ENCODE measurements around the gene CCNG1.

DNA sequence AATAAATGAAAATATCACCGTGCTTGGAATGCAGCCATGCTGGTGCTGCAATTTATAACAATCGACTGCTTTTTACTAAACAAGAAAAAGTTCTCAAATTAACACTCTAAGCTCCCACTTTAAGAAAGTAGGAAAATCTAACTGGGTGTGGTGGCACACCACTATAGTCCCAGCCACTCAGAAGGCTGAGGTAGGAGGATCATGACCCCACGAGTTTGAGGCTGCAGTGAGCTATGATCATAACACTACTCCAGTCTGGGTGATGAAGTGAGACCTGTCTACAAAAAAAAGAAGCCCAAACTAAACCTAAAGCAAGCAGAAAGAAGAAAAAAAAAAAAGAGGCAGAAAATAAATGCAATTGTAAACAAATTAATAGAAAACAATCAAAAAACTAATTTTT, 10.5 kb downstream of the CCNG1 start:
- TF ChIP-seq CTCF (IDR thresholded peaks at IDR 0.05) (no peak), POLR2A (IDR thresholded peaks at IDR 0.05) (no peak)
